ENCODE data around the gene EDN3. TPM values are rescaled to one million over a fixed set of nuclear protein-coding genes. Genes with fewer than 3 reads are reported as not detected.

The EDN3 gene
- total RNA-seq, 2 donors from 2014 or later = 60.6 to 63.1 TPM

GRCh38 chr20:59301343-59302007 is 1.1 kb downstream of the EDN3 start:
- intact Hi-C loops (cut with DNase I, micrococcal nuclease) = no loop called here
- ATAC-seq = no peak
- DNase-seq = no peak

GRCh38 chr20:59305908-59306655 is 5.7 kb downstream of the EDN3 start:
- DNase-seq (no peak), ATAC-seq (no peak)
- intact Hi-C loops (cut with DNase I, micrococcal nuclease) = no loop called here

GRCh38 chr20:59307270-59307669 is 6.9 kb downstream of the EDN3 start:
- ATAC-seq (no peak), DNase-seq (peak; percentile 41)
- intact Hi-C loops (cut with DNase I, micrococcal nuclease) = no loop called here

GRCh38 chr20:59308493-59309201 is 8.2 kb downstream of the EDN3 start:
- ATAC-seq (peak; percentile 95), DNase-seq (peak; percentile 87 to 92)
- intact Hi-C loops (cut with DNase I, micrococcal nuclease) = no loop called here

DNA sequence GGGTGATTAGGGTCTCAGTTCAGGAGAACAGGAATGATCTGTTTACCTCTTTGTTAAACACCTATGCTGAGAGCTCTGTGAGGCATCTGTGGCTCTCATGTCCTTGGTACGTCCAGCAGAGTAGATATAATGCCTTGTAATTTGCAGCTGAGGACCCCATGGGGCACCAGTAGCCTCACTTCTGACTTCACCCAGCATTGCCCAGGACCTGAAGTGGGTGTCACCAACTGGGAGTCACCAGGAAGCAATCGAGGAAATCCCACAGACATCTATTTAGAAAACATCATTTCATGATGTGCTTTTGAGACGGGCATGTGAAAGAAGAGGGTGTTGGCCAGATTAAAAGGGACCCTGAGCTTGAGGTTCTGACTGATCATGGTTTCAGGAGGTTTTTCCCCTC is 8.8 kb downstream of the EDN3 start:
- ATAC-seq (peak; percentile 53), DNase-seq (peak in 1 of 2 donors; percentile 53)
- intact Hi-C loops (cut with DNase I, micrococcal nuclease) = no loop called here

- intact Hi-C loops (cut with DNase I, micrococcal nuclease) = no loop called here
- DNase-seq (no peak), ATAC-seq (no peak)
These were observed 14.6 kb downstream of the EDN3 start for GRCh38 chr20:59314997-59315396.

DNA sequence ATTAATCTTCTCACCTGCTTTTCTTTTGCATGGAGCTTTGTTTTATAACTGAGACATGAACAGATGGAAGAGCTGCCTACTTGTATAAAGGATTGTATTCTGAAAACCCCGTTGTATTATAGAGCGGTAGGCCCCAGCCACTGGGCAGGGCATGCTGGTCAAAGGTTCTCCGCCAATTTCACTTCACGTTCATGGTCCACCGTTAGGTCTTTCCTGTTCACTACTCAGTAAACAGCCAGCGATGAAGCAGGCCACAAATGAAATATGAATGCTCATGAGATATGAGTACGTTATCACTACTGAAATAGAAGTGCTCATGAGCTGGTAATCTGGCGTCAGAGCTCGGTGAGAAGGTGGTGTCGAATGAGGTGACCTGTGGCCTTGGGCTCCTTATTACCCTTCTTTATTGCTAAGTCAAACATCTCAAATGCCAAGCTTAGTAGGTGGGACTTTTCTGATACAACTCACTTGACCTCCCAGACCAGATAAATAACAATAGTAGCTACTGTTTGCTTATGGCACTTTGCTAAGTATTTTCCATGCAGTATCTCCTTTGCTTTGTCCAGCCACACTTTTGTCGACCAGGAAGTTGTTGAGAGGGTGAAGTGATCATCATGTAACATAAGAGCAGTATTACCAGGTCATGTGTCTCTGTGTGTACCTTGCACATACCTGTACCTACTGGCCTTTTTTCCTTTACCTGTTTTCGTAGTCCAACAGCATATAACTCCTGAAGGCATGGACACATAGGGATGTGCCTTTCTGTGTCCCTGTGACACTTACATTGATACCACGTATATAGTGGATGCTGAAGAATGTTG is 16.7 kb downstream of the EDN3 start:
- peak; percentile 57 to 61 for DNase-seq

GRCh38 chr20:59318201-59318790 is 17.9 kb downstream of the EDN3 start:
- no peak for ATAC-seq
- DNase-seq = no peak

More for the DNA sequence above, 16.7 kb downstream of the EDN3 start:
- intact Hi-C loops (cut with DNase I, micrococcal nuclease) = no loop called here
- ATAC-seq = peak; percentile 88

GRCh38 chr20:59318803-59319202 is 18.4 kb downstream of the EDN3 start:
- intact Hi-C loops (cut with DNase I, micrococcal nuclease) = no loop called here
- ATAC-seq = no peak

More at GRCh38 chr20:59318201-59318790, 17.9 kb downstream of the EDN3 start:
- intact Hi-C loops (cut with DNase I, micrococcal nuclease) = no loop called here

DNA sequence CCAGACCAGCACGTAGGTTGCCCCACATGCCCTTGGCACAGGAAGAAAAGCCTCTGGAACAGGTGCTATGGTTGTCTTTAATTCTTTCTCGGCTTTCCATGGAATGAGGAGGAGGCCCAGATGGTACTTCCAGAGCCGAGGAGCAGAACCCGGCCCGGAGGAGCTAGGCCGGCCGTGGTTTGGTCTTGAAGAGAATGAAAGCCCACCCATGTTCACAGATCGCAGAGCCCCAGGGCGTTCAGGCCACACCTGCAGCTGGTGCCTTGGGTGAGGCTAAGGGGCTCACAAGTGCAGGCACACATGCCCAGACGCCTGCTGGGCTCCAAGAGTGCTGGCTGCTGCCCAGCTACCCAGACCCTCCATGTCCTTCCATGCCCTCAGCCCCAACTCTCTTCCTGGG is 20.0 kb downstream of the EDN3 start:
- DNase-seq = no peak
- ATAC-seq = no peak
- intact Hi-C loops (cut with DNase I, micrococcal nuclease) = no loop called here

More at GRCh38 chr20:59318803-59319202, 18.4 kb downstream of the EDN3 start:
- DNase-seq = no peak

- intact Hi-C loops (cut with DNase I, micrococcal nuclease) = no loop called here
- DNase-seq (no peak), ATAC-seq (no peak)
These were observed 20.6 kb downstream of the EDN3 start for GRCh38 chr20:59320854-59321647.

GRCh38 chr20:59322081-59322480 is 21.7 kb downstream of the EDN3 start:
- no peak for DNase-seq
- ATAC-seq = no peak
- intact Hi-C loops (cut with DNase I, micrococcal nuclease) = no loop called here

DNA sequence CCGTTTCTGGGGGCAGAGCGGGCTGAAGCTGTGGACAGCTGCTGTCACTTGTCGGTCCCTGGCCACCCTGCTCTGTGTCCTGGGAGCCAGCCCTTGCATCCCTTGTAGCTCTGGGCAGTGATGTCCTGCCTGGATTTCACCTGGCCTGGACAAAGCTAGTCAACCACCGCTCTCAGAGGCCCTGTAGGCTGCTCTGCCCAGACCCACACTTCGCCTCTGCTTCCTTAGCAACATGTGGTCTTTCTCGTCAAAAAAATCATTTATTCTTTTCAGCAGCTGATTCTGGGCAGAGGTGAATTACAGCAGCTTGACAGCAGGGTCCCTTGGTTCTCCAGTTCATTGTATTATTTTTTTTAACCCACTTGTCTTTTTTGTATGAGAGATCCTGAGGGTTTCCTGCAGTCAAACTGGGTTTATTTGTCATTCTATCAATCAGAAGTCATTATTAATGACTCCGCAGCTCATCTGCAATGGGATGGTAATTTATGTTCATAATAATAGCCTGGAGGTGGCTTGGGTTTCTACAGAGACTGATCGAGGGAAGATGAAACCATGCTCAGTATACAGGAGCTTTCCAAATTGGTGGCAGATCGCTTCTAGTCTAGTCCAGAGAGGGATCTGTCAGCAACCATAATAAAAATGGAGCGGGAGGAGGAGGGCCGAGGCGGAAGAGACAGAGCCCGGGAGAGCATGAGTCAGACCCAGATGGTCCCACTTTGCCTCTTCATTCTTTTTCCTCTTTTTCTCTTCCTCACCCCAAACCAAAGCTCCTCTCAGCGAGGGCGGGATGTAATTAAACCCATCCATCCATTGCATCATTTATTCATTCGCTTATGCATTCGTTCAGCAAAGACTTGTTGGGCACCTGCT is 22.4 kb downstream of the EDN3 start:
- DNase-seq = no peak
- ATAC-seq = no peak
- intact Hi-C loops (cut with DNase I, micrococcal nuclease) = no loop called here

DNA sequence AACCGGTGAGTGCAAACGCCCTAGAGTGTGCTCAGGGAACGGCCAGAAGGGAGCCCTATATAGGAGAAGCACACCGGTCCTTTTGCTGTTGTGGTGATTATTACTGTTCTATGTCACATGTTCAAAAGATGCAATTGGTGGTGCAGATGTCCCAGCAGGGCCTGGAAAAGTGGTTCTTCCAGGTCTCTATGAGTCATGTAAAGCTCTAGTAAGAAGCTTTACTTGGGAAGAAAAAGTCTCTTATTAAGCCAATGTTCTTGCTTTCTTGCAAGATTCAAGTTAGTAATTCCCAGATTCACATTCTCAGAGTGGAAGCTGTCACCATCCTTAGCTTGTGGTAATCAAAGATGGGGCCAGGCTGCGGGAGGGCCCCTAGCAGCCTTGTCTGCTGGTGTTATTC is 23.3 kb downstream of the EDN3 start:
- intact Hi-C loops (cut with DNase I, micrococcal nuclease) = no loop called here
- no peak for ATAC-seq
- no peak for DNase-seq

GRCh38 chr20:59324521-59325141 is 24.2 kb downstream of the EDN3 start:
- intact Hi-C loops (cut with DNase I, micrococcal nuclease) = no loop called here
- ATAC-seq = no peak
- no peak for DNase-seq

DNA sequence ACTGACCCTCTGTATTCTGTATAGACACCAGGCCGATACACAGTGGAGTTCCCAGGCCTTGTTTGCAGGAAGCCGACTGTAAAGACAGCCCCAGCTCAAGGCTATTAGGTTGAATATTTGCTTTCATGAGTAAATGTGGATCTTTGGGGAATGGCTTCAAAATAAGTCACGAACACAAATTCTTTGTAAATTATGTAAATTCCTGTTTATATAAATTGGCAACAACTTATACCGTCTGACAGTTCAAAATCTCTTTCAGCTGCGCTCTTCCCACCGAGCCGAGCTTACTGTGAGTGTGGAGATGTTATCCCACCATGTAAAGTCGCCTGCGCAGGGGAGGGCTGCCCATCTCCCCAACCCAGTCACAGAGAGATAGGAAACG is 24.7 kb downstream of the EDN3 start:
- DNase-seq (no peak), ATAC-seq (no peak)
- intact Hi-C loops (cut with DNase I, micrococcal nuclease) = no loop called here

DNA sequence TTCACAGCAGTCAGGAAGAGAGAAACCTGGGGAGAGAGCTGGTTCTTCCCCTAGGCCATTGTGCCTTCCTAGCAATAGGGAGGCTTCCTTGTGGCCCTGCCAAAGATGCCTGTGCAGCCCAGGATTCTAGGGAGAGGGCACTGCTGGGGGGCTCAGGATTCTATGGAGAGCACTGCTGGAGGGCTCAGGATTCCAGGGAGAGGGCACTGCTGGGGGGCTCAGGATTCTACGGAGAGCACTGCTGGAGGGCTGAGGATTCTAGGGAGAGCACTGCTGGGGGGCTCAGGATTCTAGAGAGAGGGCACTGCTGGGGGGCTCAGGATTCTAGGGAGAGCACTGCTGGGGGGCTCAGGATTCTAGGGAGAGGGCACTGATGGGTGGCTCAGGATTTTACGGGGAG is 25.8 kb downstream of the EDN3 start:
- no peak for ATAC-seq
- DNase-seq = no peak
- intact Hi-C loops (cut with DNase I, micrococcal nuclease) = no loop called here
